ENCODE measurements around the gene CINP. TPM values are rescaled to one million over a fixed set of nuclear protein-coding genes. Genes with fewer than 3 reads are reported as not detected.

CINP gene
- total and polyA plus RNA-seq, 2 of the 8 experiments (the other 6 are each of a cell fraction or from before 2014, with no cell fraction given) = 47.8 to 51.6 TPM

DNA sequence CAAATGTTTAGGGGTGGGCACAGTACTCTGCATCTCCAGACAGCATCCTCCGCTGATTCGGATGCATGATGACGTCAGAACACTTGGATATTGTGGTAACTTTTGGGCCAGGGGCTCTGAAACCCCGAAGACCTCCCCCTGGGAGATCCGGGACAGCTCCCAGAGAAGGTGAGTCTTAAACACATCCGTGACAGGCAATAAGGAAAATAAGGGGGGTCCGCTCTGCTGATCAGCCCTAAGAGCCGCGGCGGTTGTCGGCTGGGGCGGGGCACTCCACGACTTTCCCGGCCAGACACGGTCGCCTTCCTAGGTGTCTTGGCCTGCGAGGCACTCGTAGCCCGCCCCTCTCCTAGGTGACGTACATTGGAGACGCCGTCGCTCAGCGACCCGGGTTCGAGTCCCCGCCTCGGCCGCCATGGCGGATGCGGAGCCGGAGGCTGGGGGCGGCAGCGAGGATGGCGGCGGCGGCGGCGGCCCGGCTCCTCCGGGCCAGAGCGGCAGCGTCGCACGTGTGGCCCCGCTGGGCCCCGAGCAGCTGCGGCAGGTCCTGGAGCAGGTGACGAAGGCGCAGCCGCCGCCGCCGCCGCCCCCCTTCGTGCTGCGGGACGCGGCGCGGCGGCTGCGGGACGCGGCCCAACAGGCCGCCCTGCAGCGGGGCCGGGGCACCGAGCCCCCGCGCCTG is 43.2 kb downstream of the CINP start, which contains the start of gene ZNF839 (continued):
- TF ChIP-seq HDAC2 (IDR thresholded peaks at IDR 0.05; ENCODE audit: borderline replicate concordance in 1 of 2, low read depth in 2 of 2, low read length in 2 of 2) (no peak), MAFK (IDR thresholded peaks at IDR 0.05; ENCODE audit: low read depth, low read length) (no peak), RBBP5 (IDR thresholded peaks at IDR 0.05; ENCODE audit: borderline replicate concordance, low read depth, low read length) (peak; percentile 94; the same call in 1 of the 2 replicates), TAF1 (IDR thresholded peaks at IDR 0.05; ENCODE audit: low read depth, low read length) (peak; percentile 72; the same call in 1 of the 2 replicates), SIX5 (IDR thresholded peaks at IDR 0.05; ENCODE audit: low read depth, low read length) (no peak), KDM4A (IDR thresholded peaks at IDR 0.05; ENCODE audit: low read depth, low read length, severe bottlenecking) (peak; percentile 87), NRF1 (IDR thresholded peaks at IDR 0.05; ENCODE audit: low read depth, low read length) (no peak), KDM1A (IDR thresholded peaks at IDR 0.05; ENCODE audit: borderline replicate concordance, low read length) (no peak), TAF7 (optimal IDR thresholded peaks at IDR 0.05; ENCODE audit: borderline replicate concordance, low read depth, low read length) (no peak), SP4 (IDR thresholded peaks at IDR 0.05; ENCODE audit: low read length) (0 out of 2 replicates have a peak, but pooled peaks have one; percentile 48), SP1 (IDR thresholded peaks at IDR 0.05; ENCODE audit: low read depth, low read length) (0 out of 2 replicates have a peak, but pooled peaks have one; percentile 30), NANOG (IDR thresholded peaks at IDR 0.05; ENCODE audit: insufficient read depth, low read depth, low read length, poor library complexity, severe bottlenecking) (no peak)
